Measurements from ENCODE around the gene SMIM12.
"Not testable (repeated sequence)": the region's sequence is repeated elsewhere in the genome, so short reads cannot be mapped to it uniquely, and the experiment has no call there.

SMIM12 gene

DNA sequence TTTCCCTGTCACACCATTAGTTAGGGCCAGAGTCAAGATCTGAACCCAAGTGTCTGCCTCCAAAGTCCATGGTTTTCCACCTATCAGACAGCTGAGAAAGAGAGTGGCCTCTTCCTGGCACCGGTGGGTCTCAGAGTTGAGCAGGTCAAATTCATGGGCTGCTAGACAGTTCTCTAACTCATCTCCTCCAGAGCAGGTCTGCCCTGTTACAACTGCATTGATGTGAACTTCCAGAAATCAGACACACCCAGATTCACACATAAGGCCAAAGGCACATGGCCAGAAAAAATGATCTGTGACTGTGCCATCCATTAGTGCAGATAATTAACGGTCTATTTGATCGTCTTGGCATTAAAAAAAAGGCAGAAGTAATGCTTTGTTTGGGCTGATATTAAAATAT lies 17.5 kb downstream of the SMIM12 start:
- no peak for DNase-seq

DNA sequence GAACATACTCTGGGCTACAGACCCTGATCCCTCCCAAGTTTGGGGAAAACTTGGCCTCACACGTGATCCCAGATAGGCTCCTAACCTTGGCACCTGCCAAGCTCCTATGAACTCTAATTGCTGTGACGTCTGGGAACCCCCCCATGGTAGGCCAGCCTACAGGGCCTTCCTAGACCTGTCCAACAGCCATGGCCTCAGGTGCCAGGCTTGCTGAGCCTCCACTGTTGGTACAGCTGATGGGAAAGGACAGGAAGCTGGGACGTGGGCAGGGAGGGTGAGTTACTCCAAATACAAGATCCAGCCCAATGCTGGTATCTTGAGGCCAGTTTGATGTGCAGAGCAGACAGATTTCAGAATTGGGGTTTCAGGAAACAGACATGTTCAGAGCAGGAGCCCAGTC lies 19.1 kb downstream of the SMIM12 start:
- DNase-seq: no peak

DNA sequence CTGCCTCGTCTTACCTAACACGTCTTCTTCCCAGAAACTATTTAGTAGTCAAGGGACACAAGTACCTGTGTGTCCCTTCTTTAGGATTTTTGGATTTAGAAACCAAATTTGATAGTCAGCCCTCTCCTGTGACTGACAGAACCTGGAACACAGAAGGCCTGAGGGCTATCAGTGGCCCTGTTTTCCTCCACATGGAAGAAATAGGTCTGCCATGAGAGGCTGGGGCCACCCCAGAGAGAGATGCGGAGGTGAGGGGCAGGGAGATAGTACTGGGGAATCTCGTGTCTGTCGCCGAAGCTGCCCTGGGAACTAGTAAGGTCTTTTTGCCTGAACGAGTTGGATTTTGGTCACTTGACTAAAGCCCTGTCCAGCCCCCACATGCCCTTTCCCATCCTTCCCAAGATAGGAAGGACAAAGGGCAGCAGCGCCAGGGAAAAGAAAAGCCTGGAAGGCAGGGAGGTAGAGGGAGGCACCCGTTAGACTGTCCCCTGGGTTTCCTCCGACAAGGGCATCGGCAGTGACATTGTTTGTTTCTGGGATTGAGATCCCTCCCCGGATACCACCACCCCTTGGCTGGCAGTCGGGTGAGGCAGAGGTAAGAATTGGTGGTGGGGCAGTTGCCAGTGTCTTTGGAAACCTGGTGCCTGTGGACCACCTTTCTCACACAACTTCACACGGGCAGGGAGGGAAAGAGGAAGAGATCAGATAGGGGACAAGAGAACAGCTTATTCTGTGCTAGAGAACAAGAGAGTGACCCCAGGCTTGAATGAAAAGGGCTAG lies 19.8 kb downstream of the SMIM12 start:
- DNase-seq: no peak

DNA sequence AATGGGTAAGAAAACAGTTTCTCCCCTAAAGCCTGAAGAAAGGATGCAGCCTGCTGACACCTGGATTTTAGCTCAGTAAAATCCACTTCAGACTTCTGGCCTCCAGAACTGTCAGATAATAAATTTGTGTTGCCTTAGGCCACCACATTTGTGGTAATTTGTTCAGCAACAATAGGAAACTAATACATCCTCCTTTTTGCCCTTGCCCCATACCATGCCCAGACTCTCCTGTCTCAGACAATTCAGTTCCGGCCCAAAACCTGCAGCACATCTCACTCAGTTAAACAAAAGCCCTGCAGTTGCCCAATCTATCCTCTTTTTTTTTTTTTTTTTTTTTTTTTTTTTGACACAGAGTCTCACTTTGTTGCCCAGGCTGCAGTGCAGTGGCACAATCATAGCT lies 25.8 kb downstream of the SMIM12 start:
- DNase-seq: no peak

DNA sequence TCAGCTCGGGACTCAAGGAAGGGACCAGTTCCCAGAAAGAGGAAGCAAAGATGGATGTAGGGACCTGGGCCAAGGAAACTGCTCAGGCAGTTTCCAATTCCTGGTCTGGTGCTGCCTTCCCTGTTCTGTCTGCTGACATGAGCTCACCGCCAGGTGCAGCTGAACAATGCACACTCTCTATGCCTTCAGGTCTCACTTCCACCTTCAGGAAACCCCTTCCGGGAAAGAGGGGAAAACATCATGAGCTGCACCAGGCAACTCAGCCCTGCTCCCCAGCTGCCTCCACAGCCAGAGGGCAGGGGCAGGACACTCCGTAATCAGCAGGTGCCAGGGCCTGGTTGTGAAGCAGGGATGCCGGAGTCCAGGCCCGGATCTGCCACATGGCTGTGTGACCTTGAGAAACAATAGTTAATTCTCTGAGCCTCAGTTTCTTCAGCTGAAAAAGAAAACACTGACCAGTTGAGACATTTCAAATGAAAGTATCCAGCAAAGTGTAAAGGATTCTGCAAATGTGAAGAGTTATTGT lies 27.8 kb downstream of the SMIM12 start:
- no peak for DNase-seq

DNA sequence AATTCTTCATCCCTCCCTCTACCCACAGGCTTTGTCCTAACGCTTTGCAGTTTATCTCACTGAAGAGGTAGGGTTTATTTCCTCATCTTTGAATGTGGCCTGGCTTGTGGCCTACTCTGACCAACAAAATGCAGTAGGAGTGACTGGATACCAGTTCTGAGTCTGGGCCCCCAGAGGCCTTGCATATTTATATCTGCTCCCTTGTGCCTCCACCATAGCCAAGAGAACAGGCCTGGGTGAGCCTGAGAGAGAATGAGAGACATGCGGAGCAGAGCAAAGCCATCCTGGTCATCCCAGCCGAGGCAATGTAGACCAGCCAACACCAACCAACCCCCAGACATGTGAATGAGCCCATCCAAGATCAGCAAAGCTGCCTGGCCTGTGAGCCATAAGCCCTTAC lies 30.3 kb downstream of the SMIM12 start:
- DNase-seq: no peak

DNA sequence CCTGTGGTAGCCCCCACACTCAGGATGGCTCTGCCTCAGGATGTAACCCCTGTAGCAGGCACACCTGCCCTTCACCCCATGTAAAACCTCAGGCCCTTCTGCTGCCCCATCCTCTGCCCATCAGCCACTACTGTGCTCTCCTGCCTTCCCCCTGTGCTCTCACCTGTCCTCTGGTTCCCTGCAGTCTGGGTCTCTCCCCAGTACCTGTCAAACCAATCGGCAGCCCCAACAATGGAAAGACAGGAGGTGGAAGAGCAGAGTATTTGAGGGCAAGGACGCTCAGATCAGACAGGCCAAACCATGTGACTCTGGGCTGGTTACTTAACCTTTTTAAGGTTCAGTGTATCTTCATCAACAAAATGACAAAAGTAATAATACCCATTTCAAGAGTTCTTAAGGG lies 30.9 kb downstream of the SMIM12 start:
- no peak for DNase-seq

DNA sequence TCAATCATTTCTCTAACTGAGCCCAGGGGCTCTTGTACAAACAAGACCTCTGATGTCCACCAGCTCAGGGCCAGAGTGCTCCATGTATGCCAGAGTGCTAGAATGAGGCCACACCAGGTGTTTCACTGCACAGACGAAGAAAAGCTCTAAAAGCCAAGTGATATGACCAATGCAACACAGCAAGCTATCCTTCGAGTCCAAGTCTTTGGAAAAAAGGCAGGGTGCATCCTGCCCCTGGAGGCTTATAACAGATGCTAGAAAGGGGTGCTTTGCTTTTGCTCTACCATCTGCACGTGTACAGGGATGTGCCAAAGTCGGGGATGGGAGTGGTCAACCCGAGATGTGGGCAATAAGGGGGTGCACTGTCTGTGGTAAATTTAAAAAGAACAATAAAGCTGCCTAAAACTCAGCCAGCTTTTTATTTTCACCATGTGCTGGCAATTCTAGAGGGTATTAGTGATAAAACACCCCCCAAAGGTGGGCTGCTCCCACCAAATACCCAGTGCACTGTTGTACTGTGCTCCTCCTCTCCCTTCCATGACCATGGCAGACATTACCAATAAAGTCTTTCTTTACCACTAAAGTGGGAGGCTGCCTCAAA lies 32.1 kb downstream of the SMIM12 start:
- no peak for DNase-seq

DNA sequence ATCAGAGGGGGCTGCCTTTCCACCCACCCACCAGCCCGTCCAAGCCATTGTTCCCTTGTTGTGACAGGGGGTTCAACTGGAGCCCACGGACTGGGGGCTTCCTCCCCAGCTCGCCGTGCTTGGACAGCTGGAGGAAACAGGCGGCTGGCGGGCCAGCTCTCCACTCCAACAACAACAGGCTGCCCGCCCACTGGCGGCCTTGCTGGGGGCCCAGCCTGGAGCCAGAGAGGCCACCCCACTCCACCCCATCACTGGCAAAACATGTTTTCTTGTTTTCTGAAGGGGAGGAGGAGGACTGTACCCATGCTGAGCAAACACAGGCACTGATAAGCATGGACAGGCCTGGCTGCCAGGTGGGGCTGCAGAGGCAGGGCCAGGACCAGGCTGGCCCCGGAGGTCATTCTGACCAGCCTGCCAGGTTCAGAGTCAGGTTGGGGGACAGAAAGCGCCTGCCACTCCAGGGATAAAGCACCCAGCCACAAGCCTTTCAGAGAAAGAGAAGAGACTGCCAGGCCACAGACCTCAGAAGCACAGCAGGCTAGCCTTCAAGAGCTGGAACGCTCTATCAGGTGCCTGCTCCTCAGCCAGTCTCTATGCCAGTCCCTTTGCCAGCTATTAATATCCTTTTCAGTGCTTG lies 34.0 kb downstream of the SMIM12 start:
- no peak for DNase-seq

DNA sequence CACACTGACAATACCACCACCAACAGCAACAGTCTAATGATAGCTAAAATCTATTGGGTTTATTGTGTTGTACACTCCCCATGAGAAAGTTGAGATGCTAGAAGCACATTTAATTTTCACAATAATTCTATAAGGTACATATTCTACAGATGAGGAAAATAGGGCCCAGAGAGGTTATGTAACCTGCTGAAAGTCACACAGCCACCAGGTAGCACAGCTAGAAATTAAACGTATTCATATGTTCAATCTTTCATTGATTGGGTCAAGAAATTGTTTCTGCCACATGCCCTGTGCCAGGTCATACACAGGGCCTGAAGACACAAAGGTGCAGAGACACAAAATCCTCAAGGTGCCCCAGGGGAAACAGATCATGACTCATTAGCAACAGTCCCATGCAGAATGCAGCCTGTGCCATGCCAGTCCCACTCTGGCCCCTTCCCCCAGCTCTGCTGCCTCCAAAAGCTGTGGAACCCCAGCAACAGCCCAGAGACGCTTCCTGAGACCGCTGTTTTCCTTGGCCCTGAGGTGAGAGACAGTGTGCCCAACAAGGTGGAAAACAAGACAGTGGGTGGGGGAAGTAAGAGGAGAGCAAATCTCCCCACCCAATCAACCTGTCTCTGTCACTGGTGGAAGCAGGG lies 34.6 kb downstream of the SMIM12 start:
- DNase-seq: no peak

DNA sequence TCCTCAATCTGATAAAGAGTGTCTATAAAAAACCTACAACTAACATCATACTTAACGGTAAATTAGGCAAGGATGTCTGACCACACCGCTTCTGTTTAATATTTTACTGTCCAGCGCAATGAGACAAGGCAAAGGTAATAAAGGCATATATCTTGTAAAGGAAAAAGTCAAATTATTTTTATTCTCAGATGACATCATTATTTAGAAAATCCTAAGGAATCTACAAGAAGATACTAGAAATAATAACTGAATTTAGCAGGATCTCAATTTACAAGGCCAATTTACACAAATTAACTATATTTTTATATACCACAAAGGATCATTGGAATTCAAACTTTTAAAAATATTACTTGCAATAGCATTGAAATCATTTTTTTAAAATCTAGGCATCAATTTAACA lies 37.3 kb downstream of the SMIM12 start:
- no peak for DNase-seq

DNA sequence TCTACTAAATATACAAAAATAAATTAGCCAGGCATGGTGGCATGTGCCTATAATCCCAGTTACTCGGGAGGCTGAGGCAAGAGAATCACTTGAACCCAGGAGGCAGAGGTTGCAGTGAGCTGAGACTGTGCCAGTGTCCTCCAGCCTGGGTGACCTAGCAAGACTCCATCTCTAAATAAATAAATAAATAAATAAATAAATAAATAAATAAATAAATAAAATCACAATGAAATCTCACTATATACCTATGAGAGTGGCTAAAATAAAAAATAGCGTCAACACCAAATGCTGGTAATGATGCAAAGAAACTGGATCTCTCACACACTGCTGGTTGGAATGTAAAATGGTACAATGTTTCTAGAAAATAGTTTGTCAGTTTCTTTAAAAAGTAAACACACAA lies 40.7 kb downstream of the SMIM12 start:
- not testable (repeated sequence) for DNase-seq

DNA sequence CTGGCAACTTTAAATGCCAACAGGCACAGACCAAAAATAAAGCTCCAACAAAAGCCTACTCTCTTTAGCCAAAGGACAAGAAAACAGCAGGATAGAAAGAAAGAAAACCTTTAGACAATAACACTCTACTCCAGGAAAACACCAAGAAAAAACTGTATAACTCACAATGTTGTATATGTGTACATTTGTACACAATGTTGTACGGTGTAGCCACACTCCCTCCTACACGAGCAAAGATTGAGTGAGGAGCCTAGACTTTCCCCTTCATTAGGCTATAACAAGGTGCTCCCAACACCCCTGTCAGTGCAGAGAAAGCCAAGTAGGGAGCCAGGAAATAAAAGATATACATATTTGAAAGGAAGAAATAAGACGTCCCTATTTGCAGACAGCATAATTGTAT lies 42.8 kb downstream of the SMIM12 start:
- no peak for DNase-seq

DNA sequence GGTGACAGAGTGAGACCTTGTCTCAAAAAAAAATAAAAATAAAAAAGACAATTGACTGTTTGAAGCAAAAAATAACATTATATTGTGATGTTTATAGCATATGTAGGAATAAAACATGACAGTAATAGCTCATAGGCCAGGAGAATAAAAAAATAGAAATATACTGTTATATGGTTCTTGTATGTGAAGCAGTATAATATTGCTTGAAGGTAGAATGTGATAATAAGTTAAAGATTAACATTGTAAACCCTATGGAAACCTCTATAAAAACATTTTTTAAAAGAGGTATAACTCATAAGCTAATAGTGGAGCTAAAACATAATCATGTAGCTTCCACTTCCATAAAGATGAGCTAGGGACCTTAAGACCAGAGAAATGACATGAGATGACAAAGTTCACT lies 43.2 kb downstream of the SMIM12 start:
- no peak for DNase-seq

DNA sequence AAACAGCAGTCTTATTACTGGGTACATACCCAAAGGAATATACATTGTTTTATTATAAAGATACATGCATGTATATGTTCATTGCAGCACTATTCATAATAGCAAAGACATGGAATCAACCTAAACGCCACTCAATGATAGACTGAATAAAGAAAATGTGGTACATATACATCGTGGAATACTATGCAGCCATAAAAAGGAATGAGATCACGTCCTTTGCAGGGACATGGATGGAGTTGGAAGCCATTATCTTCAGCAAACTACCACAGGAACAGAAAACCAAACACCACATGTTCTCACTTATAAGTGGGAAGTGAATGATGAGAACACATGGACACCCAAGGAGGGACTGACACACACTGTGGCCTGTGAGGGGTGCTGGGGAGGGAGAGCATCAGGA lies 48.8 kb downstream of the SMIM12 start:
- DNase-seq: not testable (repeated sequence)

DNA sequence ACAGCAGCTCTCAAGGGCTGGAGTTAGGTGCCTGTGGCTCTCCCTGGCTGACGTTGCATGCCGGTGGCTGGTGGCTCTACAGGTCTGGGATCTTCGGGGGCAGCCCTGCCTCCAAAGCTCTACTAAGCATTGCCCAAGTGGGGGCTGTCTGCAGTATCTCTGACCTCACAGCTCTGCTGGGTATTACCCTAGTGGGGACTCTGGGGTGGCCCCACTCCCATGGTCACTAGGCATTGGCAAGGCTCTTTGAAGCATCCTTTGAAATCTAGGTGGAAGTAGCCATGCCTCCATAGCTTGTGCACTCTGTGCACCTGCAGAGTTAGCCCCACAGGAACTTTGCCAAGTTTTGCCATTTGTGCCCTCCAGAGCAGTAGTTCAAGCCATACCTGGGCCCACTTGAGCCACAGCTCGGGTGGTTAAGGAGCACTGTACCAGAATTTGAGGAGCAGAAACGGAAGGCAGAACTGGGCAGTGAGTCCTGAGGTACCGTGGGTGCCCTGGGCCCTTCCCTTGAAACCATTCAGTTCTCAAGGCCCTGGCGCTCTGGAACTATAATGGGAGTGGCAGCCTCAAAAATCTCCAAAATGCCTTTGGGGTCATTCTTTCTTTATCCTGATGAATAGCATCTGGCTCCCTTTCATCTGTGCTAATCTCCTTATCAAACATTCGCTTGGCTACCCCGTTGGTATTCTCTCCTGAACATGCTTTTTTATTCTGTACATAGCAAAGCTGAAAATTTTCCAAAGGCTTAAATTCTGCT lies 51.3 kb downstream of the SMIM12 start:
- DNase-seq: no peak

DNA sequence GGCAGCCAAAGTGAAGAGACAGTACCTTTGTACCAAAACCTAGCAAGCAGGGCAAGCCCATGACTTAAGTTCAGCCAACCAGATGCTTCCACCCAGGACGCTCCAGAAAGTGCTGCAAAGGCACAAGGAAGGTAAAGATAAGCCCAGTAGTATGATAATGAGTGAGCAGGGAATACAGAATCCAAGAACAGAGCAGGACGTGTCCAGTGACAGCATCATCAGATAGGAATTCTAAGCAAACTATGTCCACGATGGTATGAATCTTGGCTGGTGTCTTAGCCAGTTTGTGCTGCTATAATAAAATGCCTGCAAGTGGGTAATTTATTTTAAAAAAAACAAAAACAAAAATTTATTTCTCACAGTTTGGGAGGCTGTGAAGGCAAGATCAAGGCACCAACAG lies 53.2 kb downstream of the SMIM12 start:
- DNase-seq: no peak

DNA sequence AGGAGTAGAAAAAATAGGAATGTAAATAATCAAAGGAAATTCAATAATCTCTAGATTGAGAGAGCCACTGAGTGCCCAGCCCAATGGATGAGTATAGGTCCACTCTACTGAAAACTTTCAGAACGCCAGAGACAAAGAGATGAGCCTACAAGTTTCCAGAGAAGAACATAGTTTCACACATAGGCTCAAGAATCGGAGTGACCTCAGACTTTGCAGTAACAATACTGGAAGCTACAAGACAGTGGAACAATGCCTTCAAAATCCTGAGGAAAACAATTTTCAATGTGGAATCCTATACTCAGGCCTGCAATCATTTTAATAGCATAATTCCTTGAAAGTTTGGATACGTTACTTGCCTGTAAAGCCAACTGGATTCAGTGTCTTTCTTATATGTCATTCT lies 55.8 kb downstream of the SMIM12 start:
- DNase-seq: no peak
